Stimulated activated CD8-positive, alpha-beta memory T cell treated with anti-CD3 and anti-CD28 coated beads, Interleukin-2, amount 100 ng/mL, for 1 hour (primary cell): ENCODE results near the gene LARGE1.

Experiments used
- DNase-seq, 2 donors: peaks; one replicate each; pipeline ENCODE4 v3.0.0-alpha.2; 2020; ENCODE audit warnings: low read depth in 2 of 2

LARGE1 gene

DNA sequence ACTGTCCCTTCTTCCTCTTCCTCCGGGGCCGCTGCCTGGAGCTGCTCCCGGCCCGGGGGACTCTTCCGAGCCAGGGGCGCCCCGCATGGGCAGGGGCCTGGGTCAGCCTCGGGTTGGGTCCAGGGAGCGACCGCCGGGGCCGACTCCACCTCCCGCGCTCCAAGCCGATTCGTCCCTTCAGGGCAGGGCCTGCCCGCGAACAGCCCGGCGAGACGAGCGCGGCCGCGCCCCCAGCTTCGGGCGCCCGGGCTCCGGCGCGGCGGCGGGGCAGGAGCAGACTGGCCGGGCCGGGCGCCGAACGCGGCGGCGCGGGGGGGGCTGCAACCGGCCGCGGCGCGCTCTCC, at the start of gene LARGE1:
TSS of gene LARGE1 (minus strand) at position 280 of the 344 bp plus-strand sequence.
- DNase-seq: no peak

DNA sequence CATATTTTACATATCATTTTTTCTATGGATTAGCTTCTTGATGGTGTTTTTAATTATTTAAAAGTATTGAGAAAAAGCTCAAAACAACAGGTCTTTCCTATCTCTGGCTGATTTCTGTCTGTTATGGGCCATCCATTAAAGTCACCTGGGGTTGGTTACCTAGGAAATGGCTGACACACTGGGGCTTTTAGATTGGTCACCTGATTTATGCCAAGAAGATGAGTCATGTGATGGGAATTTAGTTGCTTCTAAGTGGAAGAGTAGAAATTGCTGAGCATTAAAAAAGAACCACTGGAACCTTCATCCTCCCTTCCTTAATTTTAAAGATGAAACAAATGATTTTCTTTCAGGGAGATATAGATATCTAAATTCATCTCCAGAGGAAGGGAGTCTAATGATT, 48.8 kb upstream of the LARGE1 start:
- DNase-seq: no peak

DNA sequence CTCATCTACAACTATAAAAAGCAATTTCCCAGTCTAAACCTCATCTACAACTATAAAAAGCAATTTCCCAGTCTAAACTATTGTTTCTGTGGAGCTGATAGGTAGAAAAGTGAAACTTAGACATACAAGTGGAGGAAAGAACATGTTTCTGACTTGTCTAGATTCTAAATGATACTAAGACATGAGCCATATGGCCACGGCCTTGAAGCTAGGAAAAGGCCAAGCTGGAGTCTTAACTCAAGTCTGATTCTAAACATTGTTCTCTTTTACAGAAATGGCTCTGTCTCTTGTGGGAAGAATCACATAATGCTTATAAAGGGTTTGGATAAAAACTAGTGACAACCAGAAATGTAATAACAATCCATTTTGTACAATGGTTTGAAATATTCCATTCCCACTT, 43.8 kb upstream of the LARGE1 start:
- no peak for DNase-seq

DNA sequence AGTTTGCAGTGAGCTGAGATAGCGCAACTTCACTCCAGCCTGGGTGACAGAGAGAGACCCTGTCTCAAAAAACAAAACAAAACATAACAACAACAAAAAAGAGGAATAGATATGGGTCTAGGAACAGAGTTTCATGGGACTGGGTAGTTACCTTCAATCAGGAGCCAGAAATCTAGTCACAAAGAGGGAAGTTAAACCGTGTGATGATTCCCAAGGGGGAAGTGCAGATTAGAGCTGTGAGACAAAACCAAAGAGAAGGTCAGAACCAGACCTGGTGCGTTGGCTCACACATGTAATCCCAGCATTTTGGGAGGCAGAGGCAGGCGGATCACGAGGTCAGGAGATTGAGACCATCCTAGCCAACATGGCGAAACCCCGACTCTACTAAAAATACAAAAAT, 42.1 kb upstream of the LARGE1 start:
- no peak for DNase-seq

DNA sequence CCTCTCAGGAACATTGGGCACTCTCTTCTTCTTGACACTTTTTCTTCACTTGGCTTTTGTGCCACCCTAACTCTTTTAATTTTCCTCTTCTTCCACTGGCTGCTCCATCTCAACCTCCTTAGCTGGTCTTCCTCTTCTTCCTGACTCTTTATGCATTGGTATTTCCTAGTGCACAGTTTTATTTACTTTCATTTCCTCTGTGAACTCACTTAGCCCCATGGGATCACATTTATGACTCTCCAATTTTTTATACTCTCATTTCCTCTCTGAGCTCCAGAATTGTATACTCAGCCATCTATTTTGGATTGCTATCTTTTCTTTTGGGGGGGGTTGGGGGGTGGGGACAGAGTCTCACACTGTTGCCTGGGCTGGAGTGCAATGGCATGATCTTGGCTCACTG, 38.5 kb upstream of the LARGE1 start:
- DNase-seq: no peak

DNA sequence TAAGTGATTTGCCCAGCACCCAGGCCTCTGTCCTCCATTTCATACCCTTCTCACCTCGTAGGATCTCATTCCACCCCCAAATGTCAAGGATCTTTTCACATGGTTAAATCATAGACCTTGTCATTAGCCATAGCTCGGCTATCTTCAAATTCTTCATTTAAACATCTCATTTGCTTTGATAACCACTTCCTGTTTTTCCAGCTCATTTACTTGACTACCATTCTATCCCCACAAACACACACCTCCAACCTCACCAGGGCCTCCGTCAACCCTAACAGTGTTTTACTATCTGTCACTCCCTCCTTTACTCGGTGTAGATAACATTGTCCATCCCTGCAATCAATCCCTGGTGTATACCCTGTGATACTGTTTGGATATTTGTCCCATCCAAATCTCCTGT, 36.8 kb upstream of the LARGE1 start:
- no peak for DNase-seq

DNA sequence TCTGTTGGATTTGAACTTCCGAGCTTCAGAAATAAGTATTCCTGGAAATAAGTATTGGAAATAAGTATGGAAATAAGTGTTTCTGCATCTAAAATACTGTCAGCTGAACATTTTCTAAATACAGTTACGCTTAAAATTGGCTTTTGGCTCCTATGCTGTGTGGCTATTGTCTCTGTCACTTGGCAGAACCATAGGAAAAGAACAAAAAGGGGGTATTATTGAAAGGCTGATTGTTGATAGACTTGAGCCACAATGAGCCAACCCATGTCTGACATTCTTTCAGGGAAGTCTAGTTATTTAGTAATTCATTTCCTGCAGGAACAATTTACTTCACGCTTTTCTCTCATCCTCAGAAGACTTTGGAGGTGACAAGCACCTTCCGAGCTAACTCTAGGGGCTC, 32.5 kb upstream of the LARGE1 start:
- no peak for DNase-seq

DNA sequence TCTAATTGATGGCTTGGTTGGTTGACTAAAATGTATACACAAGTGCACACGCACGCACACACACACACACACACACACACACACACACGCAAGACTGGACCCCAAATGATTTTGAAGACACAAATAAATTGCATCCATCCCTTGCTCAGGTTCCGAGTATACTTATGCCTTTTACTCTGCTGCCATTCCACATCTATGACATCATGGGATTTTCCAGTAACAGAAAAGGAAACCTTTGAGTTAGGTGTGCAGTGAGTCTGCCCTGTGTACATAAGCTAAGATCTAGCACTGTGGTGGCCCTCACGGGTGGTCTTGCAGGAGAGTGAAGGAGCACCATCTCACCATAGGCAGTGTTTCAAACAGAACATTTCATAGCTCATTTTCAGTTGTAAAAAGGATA, 20.5 kb upstream of the LARGE1 start:
- DNase-seq: no peak

DNA sequence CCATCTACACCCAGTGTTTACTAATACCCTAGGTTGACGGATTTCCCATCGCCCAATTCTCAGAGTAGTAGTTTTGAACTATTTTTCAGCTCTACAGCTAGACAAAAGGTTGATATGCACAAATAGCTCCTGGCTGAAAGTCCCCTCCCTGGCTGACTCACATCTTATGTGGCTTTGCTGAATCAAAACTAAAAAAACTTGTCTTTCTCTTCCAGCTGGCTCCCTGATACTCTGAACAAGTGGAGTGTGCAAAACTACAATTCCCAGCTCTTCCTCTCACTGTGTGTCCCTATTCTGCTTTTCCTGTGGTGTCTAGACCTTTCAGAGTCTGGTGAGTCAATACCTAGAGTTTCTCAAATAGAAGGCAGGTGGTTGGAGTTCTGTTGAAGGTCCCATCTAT, 12.7 kb upstream of the LARGE1 start:
- DNase-seq: no peak

DNA sequence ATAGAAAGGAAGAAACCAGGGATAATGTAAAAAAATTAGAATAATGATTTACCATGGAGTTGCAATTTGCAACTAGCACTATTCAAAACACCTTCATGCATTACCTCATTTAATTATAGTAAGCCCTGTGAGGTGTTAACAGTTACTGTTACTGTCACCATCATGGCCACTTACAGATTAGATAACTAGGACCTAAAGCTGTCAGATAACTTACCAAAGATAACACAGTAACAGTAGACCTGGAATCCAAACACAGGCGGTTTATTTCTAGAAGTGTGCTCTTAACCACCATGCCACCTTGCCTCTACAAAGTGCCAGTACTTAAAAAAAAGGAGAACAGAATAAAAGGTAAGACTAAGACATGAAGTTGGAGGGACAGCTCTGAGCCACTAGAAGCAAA, 11.1 kb upstream of the LARGE1 start:
- DNase-seq: no peak

DNA sequence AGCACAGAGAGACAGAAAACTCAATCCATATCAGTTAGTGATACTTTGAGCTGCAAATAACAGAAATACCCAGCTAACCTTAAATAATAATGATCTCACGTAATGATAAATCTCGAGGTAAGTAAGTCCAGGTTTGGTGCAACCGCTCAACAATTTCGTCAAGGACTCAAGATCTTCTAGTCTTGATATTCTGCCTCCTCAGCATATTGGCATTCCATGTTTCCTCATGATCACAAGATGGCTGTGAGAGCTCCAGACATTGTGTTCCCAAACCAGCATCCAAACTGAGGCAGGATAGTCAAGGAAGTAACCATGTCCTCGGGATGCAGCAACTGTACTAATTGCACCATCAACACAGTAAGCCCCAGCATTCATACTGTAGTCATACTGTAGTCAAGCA, 7.5 kb upstream of the LARGE1 start:
- no peak for DNase-seq

DNA sequence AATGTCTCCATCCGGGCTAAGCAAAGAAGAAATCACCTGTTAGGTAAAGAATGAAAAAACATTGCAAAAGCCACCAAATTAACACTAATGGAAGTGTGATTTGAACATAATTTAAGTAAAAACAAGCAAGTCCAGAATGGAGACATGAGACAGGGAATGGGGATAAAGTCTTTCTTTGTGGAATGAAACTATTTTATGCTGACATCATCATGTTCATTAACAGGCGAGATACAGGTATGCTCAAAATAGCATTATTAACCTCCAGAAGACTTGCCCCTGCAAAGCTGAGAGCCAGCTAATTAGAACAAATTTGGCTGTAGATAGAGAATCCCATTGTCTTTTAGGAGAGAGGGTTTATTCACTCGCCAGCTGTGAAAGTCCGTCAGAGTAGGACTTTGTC, 4.9 kb upstream of the LARGE1 start:
- DNase-seq: no peak

DNA sequence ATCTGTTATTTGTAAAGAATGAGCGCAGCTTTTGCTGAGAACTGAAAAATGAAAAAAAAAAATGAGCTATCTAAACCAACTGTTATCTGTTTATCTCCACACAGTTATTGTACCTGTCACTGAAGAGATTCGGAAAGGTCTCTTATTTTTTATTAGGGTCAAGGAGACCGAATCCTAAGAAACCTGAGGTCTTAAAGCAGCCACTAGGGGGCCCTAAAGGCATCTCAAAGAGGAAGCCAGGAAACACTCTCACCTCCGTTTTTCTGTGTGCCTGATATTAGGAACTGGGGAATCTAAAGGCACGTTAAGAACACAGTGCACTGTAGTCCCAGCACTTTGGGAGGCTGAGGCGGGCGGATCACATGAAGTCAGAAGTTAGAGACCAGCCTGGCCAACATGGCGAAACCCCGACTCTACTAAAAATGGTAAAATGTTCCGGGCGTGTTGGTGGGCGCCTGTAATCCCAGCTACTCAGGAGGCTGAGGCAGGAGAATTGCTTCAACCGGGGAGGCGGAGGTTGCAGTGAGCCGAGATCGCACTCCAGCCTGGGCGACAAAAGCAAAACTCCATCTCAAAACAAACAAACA, 3.5 kb upstream of the LARGE1 start:
- no peak for DNase-seq

DNA sequence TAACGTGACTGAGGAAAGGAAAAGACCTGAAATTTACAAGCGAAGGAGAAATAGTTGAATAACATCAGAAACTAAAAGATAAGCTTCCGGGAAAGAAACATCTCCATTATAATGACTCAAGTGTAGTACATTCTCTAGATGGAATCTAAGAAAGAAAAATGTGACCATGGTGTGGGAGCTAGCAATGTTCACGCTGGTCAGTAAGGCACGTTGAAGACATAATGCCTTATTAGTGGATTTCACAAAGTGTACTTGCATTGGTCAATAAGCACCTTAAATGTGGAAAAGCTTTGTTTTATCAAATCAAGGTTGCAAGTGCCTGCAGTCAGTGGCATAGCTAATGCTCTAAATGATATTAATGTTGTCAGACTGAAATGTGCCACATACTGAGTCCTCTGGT, 2.8 kb upstream of the LARGE1 start:
- DNase-seq: no peak

DNA sequence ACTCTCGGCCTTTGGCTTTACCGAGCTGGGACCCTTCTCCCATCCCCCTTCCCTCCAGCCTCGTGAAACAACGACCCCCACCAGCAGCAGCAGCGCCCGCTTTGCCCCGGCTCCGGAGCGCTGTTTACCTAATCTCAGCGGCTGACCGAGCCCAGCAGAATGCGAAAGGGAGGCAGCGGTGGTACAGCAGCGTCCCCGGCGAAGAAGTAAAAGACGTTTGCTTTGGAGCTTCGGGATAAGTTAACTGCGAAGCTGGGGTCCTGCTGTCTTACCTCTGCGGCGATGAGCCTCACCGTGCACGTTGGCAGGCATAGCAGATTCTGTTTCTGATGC, 2.0 kb upstream of the LARGE1 start:
- DNase-seq: no peak

DNA sequence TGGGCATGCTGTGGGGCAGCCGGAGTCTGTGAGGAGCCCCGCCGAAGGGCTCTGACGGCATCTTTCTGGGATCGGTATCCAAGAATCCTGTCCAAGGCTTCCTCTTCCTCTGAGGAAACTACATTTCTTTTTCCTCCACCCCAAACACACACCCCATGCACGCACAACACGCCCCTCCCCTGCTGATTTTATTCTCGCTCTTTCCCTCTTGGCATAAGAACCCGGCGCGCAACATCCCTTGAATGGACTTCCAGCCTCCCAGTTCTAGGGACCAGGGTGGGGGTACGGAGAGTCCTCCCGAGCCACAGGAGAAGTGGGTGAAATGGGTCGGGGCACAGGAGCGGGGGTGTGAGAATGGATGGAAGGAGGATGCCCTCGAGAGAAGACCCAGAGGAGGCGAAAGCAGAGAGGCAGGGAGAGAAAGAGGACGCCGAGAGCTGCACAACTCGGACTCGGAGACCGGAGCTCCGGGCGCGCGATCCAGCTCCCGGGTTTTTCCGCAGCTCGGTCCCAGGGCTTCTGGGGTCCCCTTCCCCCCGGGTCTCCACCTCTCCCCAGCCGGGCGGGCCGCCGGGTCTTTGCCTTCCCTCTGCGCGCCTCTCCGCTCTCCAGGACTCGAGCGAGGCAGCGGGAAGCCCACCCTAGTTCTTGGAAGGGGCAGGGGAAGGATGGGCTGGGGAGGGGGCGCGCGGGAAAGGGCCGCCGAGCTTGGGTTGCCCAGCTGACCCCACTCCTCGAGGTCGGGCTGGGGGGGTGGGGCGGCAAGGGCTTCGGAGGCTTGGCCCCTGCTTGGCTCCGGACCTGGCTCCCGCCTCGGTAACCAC, 1.5 kb upstream of the LARGE1 start:
- no peak for DNase-seq

DNA sequence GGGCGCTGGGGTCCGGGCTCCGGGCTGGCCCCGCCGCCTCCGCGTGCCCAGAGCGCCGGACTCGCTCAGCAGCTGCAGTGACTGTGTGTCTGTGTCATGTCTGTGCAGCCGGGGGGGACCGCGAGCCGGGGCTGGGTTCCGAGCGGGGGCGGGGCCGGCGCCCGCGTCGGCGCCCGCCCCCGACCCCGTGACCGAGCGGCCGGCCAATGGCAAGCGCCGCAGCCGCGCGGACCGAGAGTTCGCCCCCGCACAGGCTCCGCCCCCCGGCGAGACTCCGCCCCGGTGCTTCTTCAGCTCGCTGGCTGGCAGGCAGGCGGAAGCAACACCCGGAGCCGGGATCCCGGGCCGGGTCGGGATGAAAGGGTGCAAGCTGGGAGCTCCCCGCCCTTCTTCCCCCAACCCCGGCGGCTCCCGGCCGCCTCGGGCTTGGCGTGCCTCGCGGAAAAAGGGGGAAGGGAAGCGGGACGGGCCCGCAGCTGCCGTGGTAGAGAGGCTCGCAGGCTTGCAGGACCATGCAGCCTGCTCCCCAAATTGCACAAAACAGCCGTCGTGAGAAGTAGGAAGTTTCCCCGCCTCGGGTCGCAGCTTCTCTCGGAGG, 750 bp upstream of the LARGE1 start:
- peak; percentile 56 to 79 for DNase-seq

DNA sequence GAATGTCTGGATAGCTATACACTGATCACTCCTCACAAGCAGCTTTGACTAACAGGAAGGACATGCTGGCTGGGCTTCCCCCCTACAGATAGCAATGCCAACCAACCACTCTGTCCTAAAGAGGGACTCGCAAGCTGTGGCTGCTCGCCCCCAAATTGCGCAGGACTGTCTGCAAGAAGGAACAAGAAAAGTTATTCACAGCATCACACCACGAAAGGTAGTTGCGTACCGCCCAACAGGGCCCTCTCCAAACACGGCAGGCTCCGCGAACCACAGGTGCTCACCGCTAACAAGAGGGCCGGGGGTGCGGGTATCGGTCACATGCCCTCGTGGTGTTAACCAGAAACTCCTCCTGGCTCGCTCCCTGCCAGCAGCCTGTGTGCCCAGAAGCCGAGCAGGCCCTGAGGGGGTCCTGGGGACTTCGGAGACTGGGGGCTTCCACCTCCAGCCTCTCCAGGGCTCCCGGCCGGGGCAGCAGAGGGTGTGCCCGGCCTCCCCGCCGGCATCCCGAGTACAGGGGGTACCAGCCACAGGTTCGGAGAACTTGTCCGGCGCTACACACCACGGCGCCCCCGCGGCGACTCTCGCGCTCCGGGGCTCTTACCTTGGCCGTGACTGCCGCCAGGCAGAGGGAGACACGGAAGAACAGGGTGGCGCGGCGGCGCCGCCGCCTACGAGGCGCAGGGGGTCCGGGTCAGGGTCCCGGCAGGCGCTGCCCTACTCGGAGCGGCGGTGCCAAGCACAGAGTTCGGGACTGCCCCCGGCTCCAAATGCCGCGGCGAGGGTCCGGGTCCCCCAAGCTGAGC, 682 bp downstream of the LARGE1 start:
- no peak for DNase-seq

DNA sequence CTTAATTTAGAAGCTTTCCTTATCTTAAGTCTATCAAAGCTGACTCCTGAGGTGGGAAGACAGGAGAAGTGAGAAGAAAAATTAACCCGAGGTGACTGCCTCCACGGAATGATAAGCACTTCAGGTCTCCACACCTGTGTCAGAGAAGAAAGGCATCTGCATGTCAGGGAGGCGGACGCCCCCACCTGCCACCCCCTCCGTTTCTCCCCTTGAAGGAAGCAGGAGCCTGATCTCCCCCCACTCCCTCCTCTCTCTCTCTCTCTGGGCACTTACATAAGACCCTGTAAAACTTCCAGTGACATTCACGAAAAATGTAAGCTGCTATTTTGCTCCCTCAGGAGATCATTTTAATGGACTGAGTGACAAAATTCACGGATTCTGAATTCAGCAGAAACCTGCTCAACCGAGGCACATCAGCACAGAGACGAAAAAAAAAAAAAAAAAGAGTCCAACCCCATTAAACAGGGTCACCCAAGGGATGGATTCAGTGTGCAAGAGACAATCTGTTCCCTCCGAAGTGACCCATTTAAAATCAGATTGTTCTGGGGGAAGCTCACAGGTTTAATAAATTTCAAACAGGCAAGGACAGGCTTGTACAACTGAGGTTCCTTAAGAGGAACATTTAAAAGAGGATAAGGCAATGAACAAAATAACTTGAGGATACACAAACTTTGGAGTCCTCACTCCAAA, 1.5 kb downstream of the LARGE1 start:
- DNase-seq: no peak

DNA sequence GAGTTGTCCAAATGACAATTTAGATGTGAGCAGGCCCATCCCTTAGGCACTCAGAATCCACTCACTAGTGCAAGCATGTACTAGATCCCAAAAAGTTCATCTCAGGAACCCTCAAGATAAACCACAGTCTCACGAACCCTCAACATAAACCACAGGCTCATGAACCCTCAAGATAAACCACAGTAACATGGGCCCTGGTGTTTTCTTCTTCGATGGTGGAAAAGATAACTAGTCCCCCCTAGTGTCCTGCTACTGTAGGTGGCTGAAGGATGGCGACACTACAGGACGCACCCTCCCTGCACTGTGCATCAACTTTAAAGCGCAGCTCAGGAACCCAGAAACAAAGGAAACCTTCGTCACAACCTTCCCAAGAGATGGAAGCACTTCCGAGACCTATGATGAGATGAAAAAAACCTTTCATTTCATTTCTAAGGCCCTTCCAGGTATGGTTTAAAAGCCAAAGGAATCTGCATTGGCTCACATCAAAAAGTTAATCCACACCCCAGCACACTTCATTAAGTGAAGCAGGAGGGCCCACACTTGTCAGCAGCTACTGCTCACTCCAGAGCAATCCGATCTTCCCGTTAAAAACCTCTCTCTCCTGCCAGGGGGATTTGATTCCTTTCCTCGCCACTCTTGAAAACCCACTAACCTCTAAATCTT, 2.4 kb downstream of the LARGE1 start:
- DNase-seq: no peak

DNA sequence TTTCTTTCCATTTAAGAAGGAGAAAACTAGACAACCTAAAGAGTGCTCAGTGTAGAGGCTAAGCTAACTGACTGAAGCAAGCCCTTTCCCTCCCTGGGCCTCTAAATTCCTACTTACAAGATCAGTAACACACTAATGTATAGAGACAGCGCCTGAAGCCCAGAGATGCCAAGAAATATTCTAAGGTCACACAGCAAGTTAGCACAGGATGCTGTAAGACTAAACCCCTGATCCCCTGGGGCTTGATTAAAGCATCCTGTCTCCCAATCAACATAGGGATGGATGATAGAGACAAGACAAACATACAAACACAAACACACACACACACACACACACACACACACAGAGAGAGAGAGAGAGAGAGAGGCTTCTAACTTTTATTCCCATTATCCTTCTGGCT, 5.6 kb downstream of the LARGE1 start:
- DNase-seq: no peak

DNA sequence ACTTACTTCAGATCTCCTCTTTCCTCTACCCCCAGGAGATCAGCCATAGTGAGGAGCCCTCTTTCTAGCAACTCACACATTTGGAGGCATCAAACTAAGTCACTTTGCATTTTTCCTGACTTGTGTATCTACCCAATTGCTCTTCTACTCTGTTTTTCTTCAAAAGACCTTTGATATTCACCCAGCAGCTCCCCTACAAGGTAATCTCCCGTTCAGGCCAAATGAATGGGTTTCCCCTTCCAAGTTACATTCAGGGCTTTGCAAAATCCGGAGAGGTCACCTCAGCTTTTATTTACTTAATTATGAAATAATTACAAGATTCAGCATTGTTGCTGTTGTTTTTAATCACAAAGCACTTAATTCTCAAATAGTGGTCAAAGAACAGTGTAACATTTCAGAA, 6.1 kb downstream of the LARGE1 start:
- no peak for DNase-seq
